CD4-positive, alpha-beta T cell treated with Interleukin-12 subunit alpha and Interleukin-12 subunit beta, for 1 hour (primary cell): Measurements from ENCODE around the gene FGGY.

Experiments used
- DNase-seq: peaks from one replicate; pipeline ENCODE4 v3.0.0-alpha.2; 2020

Gene FGGY

DNA sequence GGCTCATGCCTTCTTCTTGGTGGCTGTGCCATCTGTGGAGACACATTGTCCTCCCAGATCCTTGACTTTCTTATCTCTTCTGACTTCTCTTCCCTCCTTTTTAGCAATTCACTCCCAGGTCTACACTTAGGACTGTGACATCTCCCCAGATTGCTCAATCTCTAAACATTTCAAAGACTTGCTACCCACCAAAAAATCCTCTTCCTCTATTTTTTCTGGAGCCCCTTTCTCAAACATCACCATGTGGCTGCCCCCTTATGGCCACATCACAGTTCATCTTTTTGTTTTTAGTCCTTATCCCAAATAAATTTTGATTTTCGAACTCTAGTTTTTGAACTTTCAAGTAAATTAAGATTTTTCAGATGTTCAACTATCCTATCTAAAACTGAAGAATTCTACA lies 369.2 kb downstream of the FGGY start:
- DNase-seq: no peak

DNA sequence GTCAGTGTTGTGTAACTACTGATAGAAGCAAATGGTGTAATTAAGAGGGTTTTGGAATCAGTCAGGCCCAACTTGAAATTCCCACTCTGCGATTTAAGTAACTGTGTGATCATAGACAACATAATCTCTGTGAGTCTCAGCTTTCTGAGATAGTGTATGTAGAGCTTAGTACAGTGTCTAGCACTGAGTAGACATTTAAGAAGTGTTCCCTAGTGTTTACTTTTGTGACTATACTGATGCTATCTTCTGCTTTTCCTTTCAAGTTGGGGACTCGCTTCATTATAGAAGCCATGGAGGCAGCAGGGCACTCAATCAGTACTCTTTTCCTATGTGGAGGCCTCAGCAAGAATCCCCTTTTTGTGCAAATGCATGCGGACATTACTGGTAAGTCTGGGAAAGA lies 370.1 kb downstream of the FGGY start:
- DNase-seq: no peak

DNA sequence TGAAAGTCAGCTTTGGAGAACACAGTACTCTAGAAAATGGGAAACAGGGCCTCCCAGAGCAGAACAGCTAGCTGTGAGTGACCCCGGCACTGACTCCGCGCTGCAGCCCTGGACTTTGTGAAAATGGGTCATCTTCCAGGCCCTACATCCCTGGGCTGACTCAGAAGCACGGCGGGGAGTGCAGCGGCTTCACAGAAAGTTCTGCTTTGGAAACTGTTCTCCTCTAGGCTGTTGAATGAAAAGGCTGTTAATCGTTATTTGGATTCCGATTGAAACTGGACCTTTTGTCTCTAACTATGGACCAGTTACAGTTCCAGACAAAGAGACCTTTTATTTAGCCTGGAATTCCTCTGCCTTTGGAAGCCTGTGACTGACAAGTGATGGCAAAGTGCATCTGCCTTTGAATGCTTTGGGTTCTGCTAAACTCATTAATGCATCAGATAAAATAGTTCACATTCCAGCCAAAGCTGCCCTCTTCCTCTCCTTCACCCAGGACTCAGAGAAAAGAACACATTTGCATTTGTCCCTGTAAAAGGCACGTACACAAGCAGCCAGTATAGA lies 372.9 kb downstream of the FGGY start:
- DNase-seq: no peak

DNA sequence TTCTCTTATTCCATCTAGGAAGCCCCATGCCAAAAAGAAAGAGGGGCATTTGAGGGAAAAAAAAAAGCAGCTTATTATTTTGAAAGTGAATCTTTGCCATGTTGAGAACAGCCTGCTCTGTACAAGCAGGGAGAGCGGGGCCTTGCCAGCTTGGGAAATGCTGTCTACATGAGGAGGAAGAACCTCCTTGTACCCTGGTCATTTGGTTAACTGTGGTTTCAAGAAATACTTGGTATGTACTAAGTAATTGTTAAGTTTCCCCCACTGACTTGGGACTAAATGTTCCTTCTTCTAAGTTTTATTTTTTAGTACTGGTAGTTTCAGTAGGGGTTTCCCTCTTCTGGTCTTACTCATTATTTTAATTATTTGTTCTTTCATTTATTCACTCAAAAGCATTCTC lies 373.8 kb downstream of the FGGY start:
- DNase-seq: no peak

DNA sequence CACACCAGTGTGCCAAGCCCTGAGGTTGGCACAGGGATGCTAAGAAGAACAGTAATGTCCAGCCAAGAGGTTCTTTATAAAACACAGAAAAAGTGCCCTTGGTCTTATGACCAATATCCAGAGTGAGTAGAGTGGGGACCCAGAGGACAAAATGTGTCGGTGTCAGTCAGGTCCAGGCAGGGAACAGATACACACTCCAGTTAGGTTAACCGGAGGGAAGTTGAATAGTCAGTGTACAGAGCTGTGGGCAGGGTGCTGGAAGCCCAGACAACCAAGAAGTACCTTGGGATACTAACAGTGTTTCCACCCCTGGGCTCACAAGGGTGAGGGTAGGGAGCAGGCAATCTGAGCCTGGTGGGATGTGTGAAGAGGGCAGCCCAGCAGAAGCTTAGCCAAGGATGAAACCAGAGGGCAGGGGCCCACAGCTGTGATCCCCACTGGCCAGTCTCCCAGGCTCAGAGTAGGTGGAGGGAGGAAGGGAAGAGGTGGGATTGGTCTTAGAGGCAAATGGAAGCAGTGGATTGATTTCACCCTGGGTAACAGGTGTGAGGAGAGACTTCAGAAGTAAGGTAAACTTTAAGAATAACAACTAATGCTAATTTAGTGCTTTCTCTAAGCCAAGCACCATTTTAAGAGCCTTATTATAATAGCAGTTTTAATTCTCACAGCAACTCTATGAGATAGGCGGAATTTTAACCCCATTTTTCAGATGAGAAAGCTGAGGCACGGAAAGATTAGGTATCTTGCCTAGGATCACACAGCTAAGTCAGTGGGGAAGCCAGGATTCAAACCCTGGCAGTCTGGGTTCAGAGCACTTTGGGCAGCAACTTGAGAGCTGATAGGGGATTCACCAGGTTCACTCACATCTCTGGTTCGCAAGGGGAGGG lies 374.4 kb downstream of the FGGY start:
- DNase-seq: no peak

DNA sequence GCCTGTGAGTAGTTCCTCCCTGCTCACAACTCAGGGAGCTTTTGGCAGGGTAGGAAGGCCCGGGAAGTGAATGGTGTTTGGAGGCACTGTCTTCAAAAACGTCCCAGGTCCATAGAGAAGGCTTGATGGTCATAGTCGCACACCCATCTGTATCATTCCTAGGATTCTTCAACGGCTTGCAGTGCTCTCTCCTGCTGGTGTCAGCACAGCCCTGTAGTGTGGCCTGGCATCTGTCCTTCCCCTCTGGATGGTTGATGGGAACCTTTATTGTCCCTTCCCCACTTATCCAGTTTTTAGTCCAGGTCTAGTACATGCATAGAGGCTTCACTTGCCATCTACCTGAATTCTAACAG lies 375.0 kb downstream of the FGGY start:
- no peak for DNase-seq

DNA sequence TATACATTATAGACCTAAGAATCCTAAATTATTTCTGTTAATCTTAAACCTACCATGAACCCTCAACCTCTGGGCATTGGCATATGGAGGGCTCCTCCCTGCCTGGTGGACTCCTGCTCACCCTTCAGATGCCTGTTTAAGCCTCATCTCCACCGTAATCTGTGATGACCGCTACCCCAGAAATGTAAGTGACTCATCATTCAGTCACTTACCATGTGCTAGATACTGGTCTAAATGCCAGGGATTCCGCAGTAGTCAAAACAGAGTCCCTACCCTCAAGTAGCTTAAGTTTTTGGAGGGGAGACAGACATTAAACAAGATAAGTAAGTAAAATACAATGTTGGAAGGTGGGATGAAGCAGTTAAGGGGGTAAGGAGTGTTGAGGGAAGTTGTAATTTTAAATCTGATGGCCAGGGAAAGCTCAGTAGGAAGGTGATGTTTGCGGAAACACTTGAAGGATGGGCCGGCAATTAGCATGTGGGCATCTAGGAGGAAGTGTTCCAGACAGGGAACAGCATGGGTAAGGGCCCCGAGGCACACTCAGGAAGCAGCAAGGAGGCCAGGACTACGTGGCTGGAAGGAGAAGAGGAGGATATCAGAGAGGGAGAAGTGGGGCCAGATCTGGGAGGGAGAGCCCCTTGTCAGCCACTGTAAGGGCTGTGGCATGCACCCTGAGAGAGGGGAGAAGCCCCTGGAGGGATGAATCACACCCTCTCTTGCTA lies 376.1 kb downstream of the FGGY start:
- no peak for DNase-seq

DNA sequence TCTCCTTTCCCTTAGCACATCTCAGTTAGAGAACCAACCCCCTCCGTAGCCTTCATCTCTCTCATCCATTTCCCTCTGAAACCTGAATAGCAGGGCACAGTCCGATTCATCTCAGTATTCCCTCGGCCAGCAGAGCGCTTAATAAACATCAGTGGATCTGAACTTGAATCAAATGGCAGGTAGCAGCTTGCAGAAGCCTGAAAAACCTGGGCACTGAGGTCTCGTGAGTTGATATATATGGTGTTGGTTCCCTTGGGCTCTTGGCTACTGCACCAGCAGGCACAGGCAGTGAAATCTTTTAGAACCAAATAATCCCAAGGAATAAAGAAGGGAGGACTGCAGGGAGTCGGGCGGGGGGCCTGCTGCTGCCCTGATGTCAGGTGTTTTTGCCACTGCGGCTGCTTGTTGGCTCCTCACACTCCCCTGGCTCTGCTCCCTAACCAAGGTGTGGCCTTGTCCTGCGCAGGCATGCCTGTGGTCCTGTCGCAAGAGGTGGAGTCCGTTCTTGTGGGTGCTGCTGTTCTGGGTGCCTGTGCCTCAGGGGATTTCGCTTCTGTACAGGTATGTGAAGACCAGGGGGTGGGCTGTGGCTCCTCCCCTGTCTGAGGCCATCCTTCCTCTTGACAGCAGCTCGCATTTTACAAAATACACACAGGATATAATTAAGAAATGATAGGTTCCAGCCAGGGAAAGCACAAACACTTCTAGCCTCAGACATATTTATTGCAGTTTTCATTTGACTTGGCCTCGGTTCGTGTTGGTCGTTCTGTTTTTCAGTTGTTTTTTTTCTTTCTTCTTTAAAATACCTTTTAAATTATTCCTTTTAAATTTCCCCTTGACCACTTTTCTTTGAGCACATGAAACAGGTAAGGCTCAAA lies 376.9 kb downstream of the FGGY start:
- DNase-seq: no peak

DNA sequence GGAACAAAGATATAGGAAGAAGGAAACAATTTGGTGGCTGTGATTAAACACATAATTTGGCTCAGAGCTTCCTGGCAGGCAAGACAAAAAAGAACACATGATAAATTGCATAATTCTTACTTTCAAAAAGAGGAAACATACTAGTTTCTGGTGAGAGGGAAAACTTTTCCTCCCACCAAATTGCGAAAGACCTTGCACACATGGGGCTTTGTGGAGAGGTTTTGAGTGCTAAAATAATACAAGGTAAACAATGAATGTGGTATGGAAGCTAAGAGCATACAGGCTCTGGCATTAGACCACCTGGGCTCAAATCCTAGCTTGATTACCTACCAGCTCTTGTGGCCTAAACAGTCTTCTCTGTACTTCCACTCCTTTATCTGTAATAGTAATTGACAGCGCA lies 377.7 kb downstream of the FGGY start:
- no peak for DNase-seq

DNA sequence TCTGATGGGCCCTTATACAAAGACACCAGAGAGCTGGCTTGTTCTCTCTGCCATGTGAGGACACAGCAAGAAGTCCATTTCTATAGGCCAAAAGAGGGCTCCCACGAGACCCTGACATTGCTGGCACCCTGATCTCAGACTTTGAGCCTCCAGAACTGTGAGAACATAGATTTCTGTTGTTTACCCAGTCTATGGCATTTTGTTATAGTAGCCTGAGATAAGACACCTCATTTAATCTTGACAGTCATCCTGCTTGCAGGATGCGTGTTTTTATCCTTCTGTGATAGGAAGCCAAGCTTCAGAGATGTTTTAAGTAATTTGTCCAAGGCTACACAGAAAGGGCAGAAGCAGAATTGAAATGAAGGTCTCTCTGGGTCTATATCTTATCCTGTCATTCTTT lies 379.0 kb downstream of the FGGY start:
- no peak for DNase-seq

DNA sequence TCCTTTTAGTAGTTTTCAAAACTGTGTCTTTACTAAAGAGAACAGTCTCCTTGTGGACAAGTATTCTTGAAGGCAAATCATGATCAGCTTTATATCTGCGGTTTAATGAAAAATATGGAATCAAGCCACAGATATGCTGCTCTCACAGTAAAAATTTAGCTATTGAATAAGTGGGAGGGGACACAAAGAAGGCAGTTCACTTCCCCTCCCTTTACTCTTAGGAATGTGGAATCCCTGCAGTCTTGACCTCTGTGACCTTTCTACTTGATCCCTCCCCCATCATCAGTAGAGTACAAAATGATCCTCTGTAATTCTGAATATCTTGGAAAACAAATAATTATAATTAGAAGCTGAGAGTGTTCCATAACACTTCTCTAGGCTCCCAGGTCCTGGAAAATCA lies 381.1 kb downstream of the FGGY start:
- DNase-seq: no peak

DNA sequence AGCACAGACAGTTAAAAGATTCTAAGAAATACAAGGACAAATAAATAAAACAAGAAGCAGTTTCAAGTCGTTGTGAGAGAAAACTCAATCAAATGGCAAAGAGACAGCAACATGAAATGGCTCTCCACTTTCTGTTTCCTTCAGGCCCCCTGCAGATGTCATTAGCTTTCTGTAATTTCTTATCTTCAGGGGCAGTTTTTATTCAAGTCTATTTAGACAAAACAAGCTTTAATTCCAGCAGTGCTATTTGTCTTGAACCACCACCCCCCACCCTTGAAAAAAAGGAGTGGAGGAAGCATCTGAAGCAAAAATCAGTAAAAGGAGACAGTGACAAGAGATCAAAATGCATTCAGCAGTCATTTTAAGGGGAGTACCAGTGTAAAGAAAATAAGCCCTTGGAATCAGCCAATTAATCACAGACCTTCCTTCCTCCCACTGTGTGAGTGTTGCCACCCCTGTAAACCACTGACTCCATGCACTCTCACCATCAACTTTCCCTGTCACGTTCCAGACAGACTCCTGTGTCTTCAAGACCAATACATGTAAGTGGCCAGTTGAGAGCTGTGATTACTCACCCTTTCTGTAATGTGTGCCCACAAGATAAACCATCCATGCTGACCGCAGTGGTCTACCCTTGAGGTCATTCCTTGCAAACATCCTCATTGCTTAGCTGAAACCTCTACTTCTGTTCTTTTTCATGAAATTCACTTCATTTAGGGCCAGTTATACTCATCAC lies 381.8 kb downstream of the FGGY start:
- DNase-seq: no peak

DNA sequence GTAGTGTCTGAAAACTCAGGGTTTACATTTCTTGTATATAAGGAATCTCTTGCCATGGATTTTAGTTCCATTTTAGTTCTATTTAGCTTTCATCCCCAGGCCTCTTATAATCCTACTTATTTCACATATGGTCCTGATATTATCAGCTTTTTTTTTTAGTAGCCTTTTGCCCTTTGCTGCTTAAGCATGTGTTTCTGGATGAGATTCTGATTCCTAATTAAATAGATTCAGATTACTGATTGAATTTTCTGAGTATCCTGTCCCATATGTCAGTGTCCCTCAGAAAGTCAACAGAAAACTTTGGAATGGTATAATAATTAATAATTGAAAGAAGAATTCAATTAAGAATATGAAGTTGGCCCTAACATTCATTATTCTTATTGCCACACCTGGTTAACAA lies 383.1 kb downstream of the FGGY start:
- DNase-seq: no peak

DNA sequence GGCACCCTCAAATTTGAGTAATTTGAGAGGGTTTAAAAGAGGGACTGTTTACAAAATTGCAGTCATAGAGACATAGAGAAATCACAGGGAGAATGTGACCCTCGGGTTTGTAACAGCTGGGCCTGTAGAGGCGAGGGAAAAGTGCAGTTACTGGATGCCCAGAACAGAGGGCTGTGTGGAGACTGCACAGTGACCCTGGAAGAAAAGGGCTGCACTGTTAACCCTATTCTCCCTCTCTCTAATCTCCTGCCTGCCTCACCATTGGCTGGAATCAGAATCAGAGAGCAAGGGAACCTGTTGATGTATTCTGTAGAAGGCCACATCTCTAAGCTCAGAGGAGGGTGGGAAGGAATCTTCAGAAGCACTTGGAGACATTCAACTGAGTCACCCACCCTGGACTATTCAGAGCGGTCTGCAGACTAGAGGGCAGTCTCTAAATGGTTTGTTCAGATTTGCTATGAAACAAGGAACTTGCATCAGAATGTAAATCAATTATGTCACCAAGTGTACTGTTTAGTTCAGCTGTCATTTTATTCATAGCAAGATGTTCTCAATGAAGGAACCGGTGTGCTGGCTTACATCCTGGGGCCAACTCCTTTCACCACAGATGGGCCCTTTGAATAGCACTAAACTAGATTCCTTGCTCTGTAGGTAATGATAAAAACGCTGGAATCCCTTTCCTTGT lies 385.6 kb downstream of the FGGY start:
- DNase-seq: no peak

DNA sequence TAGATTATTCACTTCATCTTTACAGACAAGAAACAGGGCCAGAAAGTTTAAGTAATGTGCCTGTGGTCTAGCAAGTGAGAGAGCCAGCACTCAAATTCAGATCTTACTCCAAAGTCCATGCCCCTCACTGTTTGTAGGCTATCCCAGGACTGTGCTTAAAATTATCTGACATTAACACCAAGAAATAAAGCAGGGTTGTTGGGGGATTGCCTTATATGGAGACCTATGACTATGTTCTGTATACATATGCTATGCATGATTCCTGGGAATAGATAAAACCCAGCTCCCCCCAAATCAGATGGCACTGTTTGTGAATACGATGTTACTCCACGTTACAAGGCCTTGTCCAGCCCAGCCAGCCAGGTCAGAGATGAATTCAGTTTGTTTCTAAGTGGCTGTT lies 386.3 kb downstream of the FGGY start:
- no peak for DNase-seq

DNA sequence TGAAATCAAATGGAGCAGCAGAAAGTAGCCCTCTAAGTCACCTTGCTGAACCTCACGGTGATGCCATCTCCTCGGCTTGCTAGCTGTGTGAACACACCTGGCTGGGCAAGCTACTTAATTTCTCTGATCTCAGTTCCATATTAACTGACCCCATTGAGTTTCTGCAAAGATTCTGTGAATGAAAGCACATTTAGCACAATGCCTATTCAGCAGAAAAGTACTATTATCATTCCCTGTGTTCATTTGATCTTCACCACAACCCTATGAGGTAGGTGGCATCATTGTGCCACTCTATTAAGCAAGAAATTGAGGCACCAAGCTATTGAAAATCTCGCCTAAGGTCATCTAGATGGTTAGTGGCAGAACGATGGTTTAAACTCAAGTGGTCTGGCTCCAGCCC lies 387.8 kb downstream of the FGGY start:
- no peak for DNase-seq

DNA sequence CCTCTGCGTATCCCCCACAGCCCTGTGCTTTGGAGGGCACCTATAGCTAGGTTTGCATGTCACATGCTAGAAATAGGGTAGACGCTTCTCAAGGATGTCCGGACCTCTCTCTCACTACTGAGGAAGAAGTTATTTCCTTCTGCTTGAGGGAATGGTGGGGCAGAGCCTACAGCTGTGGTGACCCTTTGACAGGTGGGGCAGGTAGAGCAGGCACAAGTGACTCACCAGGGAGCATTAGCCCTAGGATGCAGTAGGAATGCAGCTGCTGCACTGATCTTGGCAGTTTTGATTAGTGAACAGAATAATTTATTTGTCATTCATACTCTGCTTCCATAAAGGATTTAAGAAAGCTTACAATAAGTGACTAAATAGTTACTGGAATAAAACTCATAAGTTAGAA lies 388.2 kb downstream of the FGGY start:
- no peak for DNase-seq

DNA sequence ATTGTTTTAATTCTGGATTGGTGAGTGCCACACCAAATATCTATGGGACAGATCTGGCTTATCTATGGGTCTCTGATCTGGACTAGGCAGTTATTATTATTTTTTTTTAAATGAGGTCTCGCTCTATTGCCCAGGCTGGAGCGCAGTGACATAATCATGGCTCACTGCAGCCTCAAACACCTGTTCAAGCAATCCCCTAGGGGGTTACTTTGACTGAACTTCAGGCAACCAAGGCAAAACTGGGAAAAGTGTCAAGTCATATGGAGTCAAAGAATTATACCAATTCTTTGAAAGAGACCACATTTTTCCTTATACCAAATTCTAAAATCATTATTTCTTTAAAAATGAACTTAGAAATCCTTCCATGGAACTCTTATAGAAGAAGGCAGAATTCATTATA lies 388.8 kb downstream of the FGGY start:
- no peak for DNase-seq

DNA sequence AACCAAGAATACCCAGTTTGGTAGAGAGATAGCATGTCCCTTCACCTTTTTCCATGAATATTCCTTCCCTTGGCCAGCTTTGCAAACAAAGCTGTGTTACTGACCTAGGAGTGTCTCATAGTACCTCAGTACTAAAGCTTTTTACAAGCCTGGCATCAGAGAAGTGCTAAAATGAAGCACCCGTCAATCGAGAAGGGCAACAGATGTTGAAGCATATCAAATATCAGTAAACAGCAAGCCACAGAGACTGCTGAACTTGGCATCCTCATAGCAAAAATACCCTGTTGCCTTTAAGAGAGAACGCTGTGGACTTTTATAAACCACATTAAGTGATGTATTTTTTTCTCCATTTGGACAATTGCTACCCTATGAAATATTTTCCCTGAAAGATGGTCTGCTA lies 389.3 kb downstream of the FGGY start:
- DNase-seq: no peak

DNA sequence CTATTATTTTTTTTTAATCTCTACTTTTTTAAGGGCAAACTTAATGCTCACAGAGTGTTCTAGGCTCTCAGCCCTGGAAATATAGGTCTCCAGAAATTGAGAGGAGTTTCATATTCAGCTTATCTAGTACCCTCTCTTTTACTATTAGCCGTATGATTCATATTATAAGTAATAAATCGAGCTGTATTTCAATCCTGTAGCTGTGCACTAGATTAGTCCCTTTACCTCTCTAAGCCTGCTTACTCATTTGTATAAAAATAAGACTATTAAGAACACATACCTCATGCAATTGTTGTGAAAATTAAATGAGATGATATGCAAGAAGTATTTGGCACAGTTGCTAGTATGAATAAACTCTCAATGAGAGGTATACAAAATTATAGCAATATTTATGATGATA lies 389.7 kb downstream of the FGGY start:
- DNase-seq: no peak

DNA sequence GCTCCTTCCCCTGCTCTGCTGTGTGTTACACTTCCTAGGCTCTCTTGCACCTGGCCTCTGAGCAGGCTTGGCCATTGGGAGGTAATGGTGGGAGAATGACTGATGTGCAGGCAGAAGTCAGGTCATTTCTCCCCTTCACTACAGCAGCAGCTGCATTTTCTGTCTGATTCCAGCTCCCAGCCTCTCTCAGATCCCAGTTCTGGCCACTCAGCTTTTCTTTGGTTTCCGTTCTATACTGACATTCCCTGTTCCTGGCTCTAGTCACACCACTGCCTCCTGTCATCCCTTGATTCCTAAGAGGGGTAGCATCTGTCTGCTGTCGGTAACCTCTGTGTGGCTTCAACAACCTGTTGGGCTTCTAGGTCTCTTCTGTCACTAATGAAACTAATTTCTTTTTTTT lies 390.2 kb downstream of the FGGY start:
- no peak for DNase-seq

DNA sequence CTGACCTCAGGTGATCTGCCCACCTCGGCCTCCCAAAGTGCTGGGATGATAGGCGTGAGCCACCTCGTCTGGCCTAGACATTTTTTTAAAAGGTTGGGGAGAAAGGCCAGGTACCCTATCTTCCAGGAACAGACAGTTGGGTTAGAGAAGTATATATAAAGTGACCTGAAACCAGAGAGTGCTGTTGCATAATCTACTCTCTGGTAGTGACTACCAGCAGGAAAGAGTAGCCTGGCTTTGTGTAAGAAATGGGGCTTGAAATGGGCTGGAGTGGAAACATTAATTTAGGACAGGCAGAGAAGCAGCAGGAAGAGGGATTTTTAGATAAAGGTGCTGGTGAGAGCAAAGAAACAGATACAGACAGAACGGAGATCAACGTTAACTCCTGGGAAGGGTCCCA lies 392.1 kb downstream of the FGGY start:
- no peak for DNase-seq
